NK-92 (cell line): ENCODE measurements around the gene NRG2.

Experiments
- DNase-seq: peaks from one replicate; lab custom pipeline; 2025; ENCODE audit not compliant: unreplicated experiment; lab: John Stamatoyannopoulos, UW

The NRG2 gene

DNA sequence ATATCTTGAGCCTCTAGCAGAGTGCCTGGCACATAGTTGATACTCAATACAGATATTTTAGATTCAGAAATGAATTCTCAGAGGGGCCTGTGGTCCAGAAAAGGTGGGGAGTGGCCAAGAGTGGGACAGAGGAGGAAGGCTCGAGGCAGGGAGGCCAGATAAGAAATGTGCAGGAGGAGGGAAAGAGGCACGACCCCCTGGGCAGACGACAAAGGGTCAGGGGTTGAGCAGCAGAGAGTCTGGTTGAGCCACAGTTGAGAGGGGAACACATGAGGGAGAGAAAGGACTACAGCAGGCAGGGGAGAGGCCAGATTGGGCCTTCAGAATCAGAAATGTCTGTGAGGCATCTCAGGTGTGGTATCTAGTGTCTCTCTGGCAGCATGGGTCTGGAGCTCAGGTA is 158.4 kb downstream of the NRG2 start:
- DNase-seq: no peak

DNA sequence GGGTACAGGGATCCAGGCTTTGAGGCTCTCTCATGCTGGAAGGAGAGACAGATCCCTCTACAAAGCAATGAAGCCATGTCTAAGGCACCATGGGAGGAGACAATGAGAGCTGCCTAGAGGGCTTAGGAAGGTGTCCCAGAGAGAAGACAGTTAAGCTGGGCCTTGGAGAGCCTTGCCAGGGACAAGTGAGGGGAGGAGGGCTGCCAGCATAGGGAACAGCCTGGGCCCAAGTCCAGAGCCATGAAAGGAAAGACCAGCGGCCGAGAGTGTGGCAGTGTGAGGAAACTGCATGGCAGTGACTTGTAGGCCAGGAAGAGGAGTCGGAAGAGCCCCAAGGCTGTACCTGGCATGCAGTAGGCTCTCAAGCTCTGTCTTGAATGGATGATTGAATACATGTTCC is 159.0 kb downstream of the NRG2 start:
- DNase-seq: no peak

DNA sequence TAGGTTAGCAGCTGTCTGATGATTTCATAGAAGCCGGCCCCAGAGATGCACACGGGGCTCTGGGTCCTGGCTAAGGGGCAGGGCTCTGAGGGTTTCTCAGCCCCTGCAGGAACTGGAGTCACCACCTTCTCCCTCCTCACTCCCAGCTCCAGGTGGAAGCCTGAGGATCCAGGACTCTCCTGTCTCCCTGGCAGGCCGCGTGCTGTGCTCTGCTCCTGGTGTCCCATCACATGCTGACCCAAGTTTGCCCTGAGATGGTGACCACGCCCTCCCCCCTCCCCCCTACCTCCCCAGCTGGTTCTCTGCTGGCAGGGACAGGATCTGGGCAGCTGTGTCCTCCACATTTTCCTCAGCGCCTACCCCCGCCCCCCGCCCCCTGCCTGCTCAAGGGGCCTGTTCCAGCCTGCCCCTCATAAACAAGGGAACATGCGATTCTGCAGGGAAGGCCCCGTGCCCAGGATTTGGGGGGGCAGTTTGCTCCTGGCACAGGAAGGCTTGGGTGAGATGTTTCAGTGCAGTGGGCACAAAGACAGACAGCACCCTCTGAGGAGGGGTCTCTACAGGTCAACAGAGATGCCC is 160.0 kb downstream of the NRG2 start:
- DNase-seq: no peak

DNA sequence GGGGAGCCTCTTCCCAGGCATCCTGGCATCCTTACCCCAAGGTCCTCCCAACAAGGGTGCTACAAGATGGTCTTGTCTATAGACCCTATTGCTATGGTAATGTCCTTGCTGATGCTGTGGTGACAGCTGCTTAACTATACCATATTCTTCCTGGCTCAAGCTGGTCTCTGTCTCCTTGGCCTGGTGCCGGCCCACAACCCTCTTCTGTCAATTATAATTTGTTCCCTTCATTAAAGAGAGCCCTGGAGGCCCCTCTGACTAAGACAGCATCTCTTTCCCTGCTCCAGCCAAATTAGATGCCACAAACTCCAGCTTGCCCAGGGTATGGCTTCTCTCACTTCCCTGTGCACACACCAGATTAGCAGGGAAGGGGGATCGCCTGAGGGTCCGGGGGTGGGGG is 160.8 kb downstream of the NRG2 start:
- DNase-seq: no peak

DNA sequence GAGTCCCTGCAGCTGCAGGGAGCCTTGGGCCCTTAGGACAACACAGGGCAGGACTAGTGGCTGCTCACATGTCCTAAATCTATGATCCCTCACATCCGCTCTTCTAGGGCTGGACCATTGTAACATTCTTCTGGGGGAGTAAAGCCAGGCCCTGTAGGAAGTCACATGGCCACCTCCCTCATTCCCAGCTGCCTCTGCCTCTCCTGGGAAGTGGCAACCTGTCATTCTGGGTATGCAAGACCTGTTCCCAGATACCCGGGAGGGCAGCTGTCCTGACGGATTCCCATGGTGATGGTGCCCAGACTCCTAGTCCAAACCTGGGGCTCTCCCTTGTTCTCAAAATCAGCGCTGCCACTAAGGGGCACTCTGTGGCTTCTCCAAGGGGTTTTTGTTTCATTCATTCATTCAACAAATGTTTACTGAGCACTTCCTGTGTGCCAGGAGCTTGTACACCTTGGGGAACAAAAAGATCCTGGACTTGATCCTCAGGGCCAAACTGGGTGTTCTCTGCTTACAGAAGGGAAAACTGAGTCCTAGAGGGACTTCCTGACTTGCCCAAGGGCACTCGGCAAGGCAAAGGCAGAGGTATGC is 161.9 kb downstream of the NRG2 start:
- no peak for DNase-seq

DNA sequence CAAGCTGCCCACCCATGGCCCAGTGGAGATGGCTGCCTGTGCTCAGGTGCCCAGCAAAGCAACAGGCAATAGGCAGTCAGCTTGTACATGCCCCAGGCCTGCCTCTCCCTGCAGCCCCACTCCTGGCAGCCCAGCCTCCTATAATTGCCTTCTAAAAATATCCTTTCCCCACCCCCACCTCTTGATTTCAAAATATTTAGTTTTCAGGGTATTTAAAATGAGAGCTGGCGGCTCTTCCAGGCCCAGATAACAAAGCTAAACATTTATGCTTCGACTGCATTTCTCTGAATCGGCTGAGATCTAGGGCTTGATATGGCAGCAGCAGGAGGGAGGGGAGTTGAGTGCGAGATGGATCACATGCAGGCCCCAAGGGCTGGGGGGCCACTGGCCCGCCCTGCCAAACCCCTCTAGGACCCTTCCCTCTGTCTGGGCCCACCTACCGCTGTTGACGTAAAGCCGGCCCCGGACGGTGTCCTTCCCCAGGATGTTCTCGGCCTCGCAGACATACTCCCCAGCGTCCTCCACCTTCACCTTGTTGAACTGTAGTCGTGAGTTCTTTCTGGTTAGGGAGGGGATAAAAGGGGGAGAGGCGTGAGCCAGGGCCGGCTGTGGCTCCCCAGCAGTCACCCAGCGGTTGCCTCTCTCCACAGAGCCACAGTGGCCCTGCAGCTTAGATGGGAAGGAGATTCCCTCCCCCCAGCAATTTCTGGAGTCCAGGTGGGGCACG is 162.5 kb downstream of the NRG2 start:
- DNase-seq: no peak

DNA sequence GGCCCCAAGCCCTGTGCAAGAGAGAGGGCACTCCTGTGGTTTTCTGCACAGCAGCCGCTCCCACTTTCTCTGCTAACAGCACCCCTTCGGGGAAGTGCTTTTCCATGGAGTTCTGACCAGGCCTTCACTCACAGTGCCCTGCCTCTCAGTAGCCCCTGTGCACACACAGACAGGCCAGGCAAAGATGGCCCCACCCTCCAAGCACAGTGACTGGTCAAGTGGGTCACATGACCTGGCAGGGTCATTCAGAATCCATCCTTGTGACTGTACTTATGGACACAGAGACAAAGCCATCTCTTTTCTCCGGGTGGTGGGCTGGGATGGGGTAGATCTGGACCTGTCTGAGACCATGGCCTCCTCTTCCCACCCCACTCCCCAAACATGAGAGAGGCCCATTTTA is 165.0 kb downstream of the NRG2 start:
- DNase-seq: no peak

DNA sequence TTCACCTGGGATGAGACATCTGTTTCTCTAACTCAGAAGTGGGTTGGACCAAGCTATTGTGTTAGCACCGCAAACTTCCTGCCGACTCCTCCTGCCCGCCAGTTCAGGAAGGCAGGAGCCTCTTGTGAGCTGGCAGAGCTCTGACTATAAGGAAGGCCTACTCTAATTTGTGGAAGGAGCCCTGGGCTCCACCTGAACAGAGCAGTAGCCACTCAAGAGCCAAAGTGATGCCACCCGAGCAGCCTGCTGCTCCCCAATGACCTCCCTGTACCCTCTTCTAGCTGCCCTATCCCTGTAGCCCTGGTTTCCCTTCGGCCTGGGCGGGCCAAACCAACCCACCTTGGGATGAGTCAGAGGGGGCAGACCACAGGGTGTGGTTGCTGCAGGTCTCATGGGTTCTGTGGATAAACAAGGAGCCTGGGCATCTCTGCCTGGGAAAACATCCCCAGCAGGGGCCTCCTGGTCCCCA is 165.9 kb downstream of the NRG2 start:
- no peak for DNase-seq

DNA sequence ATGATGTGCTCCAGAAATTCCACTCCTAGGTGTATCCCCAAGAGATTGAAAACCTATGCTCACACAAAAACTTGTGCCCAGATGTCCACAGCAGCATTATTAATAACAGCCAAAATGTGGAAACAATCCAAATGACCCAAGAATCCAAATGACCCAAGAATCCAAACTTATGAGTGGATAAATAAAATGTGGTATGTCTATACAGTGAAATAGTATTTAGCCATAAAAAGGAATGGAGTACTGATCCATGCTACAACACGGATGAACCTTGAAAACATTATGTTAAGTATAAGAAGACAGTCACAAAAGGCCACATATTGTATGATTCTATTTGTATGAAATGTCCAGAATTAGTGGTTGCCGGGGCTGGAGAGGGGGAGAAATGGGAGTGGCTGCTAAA is 167.1 kb downstream of the NRG2 start:
- DNase-seq: no peak

DNA sequence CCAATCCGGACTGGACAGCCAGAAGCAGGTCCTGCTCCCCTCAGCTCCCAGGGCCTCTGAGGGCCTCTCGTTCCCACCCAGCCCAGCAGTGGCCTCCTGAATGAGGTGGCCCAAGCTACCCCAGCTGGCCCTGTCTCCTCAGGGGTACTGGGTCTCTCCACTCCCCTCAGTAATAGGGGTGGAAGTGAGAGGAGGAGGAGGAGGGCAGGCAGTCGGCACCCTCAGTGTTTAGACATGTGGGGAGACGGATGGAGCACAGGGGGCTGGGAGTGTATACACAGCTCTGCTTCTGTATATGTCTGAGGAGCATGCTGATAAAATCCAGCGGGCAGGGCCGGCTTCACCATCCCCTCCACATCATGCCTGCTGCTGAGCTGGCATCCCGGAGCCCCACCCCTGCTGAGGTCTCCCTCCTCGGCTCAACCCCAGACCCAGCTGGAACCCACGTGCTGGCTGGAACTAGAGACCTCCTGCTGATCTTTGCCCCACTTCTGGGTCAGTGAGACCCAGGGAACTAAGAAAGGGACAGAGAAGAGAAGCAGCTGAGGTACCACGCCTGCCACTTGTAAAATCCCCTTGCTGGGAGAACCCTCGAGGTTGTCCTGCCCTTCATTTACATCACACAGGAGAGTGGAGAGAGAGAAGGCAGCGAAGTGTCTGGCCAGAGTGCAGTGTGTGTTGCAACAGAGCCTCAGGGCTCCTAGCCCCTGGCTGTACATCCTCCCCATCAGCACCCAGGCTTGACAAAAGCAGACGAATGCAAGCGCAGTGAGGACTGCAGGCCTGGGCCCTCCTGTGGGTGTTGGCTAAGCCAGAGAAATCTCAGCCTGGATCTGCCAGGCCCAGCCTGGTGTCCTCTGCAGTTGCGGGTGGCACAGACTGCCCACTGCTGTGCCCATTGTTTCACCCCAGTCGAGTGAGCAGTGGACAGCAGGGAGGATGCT is 170.0 kb downstream of the NRG2 start:
- no peak for DNase-seq

DNA sequence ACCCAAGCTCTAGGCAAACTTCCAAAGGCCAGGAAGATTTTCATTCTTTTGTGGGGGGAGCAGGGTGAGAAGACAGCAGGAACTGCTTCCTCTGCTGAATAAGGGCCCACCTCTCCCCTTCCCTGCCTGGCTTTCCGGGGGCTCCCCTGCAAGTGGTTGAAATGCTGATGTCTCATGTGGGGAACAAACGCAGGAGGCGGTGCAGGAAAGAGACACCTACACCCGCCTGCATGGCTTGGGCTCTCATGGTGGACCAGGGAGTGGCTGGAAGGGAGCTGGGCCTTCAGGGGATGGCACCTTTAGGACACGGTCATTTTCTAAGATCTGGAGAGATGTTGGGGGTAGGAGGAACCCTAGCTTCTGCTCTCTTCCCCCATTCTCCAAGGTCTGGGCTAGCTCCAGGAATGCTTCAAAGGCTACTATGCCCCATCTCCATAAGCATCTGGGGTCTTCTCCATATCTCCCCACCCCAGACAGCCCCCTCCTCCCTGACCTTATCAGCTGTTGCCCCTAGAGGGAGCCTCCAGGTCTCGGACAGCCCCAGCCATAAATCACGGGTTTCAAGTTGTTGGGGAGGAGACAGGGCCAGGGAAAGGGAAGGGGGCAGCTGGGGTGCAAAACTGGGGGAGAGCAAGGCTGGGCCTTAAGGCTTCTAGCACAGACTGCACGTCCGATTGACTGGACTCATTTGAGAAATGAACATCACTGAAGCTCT is 170.9 kb downstream of the NRG2 start:
- no peak for DNase-seq

DNA sequence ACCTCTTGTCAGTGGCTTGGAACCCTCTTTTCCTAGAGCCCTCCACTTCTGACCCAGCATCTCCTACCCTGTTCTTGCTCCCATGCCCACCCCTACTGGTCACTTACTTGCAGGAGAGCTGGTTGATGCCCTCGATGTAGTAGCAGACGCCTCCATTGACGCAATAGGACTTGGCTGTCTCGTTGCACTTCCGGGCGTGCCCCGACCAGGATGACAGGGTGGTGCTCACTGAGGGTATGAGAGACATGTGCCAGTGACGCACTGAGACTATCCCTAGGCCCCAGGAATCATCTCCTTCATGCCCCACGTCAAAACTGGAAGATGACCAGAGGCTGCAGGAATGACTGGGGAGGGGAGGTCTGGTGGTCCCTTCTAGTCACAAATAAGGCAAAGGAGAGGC is 171.5 kb downstream of the NRG2 start:
- no peak for DNase-seq

DNA sequence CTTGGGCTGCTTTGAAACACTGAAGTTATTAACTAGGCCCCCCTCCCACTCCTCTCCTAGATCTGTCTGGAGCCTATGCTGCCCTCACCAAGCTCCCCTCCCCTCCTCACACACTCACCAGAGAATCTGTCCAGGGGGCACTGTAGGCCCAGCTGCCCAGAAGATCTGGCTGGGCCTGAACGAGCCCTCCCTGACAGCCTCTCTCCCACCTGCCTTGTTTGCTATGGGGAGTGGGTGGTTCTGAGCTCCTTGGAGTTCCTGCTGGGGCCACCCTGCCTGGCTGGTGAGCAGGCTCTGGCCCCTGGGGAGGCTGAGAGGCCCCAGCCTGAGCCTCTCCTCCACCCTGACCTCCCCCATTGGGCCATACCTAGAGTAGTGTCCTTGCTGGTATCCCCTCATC is 172.4 kb downstream of the NRG2 start:
- DNase-seq: no peak

DNA sequence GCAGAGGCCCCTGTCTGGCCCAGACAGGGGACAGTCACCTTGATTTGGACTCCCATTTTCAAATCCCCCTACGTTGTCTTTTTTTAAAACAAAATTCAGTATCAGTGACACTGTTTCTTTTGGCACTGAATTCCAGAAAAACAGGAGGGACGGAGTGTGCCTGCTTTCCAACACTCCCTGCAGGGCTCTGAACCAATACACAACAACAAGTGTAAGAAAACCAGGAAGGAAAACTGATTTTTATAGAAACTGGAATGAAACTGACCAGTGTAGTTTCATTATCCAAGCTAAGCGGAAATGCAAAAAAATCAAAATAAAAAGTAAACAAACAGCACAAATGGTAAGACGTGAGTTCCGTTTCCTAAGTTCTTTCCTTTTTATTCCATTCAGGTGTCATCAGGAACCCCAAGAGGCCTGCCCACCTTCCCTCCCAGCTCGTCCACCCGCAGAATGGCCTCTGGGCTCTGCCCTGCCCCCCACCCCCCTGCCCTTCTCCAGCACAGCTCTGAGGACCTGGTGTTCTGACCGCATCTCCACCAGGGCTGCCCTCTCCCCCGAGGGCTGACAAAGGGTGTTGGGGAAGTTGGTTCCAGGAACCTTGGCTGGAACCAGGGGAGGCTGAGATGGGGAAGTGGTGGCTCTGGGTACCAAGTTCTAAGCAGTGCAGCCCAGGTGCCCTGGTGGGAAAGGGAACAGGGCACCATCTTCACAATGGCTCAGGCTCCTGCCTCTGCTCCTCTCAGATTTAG is 173.9 kb downstream of the NRG2 start:
- DNase-seq: no peak

DNA sequence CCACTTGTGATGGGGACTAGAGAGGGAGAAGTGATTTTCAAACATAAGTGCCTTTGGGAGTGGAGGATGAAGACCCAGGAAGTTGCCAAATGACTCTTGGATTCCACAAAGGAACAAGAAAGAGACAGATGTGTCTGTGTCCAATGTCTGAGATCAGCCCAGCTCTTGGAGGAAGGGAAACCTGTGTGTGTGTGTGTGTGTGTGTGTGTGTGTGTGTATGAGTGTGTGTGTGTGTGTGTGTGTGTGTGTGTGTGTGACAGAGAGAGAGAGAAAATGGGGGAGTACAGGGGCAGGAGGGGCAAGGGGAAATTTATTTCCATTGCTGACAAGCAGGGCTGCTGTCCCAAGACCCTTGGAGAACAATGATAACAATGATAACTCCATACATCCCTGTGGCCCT is 175.5 kb downstream of the NRG2 start:
- no peak for DNase-seq

DNA sequence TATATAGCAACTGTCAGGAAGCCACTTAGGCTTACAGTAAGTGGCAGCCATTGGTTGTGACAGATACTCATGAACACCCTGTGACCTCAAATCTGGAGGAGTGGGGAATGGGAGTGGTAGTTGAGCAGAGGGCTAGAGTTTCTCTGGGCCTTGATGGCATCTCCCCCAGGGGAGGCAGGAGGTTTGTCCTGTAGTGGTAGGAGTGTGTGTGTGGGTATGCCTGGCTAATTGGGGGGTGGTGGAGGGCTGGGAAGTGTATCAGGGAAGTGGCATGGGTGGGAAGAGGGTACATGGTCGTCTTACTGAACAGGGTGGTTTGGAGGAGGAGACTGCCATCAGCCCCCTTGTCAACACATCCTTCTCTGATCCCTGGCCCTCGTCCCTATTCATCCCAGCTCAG is 176.0 kb downstream of the NRG2 start:
- no peak for DNase-seq

DNA sequence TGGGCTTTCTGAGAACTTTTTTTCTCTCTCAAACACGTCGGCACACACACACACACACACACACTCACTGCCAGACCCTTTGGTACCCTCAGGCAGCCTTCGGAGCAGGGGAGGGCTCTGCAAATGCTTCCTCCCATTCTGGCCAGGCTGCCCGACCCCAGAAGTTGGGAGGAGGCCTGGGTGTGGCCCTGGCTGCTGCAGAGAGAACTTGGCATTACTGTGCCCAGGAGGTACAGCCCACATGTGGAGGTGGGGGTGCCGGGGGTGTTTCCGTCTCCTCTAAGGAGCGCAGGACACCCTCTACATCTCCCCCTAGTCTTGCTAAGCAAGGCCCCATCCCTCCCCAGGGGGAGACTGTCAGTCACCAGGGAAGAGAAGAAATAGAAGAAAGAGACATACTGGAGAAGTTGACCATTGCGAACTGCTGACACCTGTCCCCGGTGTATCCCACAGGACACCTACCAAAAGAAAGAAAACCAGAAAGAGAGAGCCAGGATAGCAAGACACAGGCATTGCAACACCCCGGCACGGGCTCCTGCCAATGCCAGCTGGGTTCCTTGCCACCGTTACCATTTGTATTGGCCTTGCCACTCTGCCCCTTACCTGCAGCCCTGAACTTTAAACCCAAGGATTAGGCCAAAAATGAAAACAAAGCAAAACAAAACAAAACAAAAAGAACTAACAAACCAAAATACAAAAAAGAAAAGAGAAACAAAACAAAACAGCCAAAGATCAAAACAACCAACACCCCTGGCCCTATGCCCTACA is 178.2 kb downstream of the NRG2 start:
- no peak for DNase-seq

DNA sequence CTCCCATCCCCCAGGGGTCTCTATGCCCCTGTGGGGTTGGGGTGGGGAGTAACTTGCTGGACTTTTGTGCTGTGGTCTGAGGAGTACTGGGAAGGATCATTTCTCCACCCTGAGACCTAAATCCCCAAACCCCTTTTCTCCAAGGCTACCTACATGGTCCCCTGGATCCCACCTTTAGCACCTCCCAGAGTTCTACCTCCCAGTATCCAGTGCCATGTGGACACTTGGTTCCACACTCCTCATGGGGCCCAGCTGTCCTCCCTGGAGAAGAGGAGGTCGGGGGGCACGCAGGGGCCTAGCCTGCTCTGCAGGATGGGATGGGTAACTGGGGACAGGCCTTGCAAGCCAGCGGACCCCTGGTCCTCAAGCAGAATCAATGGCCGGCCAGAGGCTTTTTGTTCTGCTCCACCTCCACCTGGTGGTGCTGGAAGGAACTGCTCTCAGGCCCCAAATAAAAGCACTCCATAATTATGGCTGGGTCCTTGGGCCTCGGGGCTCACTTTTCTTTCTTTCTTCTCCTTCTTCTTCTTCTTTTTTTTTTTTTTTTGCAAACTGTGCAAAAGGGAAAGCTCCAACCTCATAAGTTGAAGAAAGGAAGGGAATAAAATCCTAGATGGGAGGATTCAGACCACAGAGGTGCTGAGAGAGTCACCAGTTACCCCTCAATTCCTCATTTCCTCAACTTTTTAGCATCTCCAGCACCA is 179.1 kb downstream of the NRG2 start:
- DNase-seq: no peak

DNA sequence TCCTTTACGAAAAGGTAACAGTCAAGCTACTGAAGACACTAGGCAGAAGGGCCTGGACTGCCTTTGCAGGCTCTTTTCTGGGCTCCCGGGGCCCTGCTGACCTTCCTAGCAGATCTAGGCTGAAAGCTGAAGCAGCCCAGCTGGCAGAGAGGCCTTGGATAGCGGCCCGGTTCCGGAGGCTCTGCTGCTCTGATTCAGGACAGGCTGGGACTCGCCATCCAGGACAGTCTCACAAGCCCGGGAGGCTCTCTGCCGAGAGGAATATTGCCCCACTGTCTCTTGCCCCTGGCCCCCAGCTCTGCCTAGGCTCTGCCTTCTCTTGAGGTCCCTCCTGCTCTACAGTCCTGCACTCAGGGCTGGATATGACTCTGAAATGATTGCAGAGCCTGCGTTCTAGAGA is 179.7 kb downstream of the NRG2 start:
- no peak for DNase-seq
